Coronary artery (tissue), 2 donors: Measurements from ENCODE around the gene GSTA1.
"Not testable (repeated sequence)": the region's sequence is repeated elsewhere in the genome, so short reads cannot be mapped to it uniquely, and the experiment has no call there.

Experiments used
- DNase-seq: peaks from one replicate; pipeline ENCODE4 v3.0.0-alpha.2; 2017; ENCODE audit warnings: low spot score
- H3K27ac ChIP-seq, 2 donors: fragments of 200-600 bp; sonication (generic); one replicate each; pipeline ENCODE4 v1.5.1; 2016 to 2019
- H3K4me3 ChIP-seq: fragments of 200-600 bp; sonication (generic); 2 replicates; pipeline ENCODE4 v1.5.1; 2016; ENCODE audit warnings: mild to moderate bottlenecking, moderate library complexity
- CTCF ChIP-seq: fragments of 200-600 bp; sonication (generic); IDR thresholded peaks from one replicate; pipeline ENCODE4 v1.5.1; 2019; ENCODE audit warnings: antibody characterized with exemption

The GSTA1 gene

GRCh38 chr6:52829046-52829817 is 25.6 kb upstream of the GSTA1 start:
- Histone ChIP-seq H3K4me3 (no peak overlapping the region), H3K27ac (no peak overlapping the region)
- DNase-seq: no peak
- no peak for TF ChIP-seq CTCF

- not testable (repeated sequence) for DNase-seq, H3K4me3 ChIP-seq, H3K27ac ChIP-seq
Measured at GRCh38 chr6:52828621-52829020, 25.0 kb upstream of the GSTA1 start.

GRCh38 chr6:52827073-52827783 is 23.6 kb upstream of the GSTA1 start:
- H3K4me3 ChIP-seq, DNase-seq, H3K27ac ChIP-seq: not testable (repeated sequence)

GRCh38 chr6:52826513-52826912 is 22.9 kb upstream of the GSTA1 start:
- Histone ChIP-seq H3K4me3 (no peak overlapping the region), H3K27ac (no peak overlapping the region)
- DNase-seq: no peak
- no peak for TF ChIP-seq CTCF

- not testable (repeated sequence) for H3K27ac ChIP-seq, DNase-seq, H3K4me3 ChIP-seq
Measured at GRCh38 chr6:52825900-52826459, 22.4 kb upstream of the GSTA1 start.

GRCh38 chr6:52825270-52825793 is 21.7 kb upstream of the GSTA1 start:
- DNase-seq, H3K27ac ChIP-seq, H3K4me3 ChIP-seq: not testable (repeated sequence)

- DNase-seq: no peak
- H3K27ac ChIP-seq: no peak overlapping the region
- TF ChIP-seq CTCF: no peak
Measured at GRCh38 chr6:52821842-52822241, 18.2 kb upstream of the GSTA1 start.

GRCh38 chr6:52820198-52820597 is 16.6 kb upstream of the GSTA1 start:
- no peak for DNase-seq
- no peak for TF ChIP-seq CTCF
- Histone ChIP-seq H3K4me3 (no peak overlapping the region), H3K27ac (peak overlapping the region; percentile 2 to 13)

More at GRCh38 chr6:52821842-52822241, 18.2 kb upstream of the GSTA1 start:
- no peak overlapping the region for H3K4me3 ChIP-seq
